NCI-H345 treated with DMSO at 0.1 percent for 48 hours (cell line): Measurements from ENCODE around the gene OR2AT4.
"Not testable (repeated sequence)": the region's sequence is repeated elsewhere in the genome, so short reads cannot be mapped to it uniquely, and the experiment has no call there.

Source experiments
- DNase-seq: peaks from one replicate; lab custom pipeline; 2025; ENCODE audit not compliant: unreplicated experiment; lab: John Stamatoyannopoulos, UW

OR2AT4 gene

GRCh38 chr11:75068993-75069392 lies 27.7 kb downstream of the OR2AT4 start:
- no peak for DNase-seq

GRCh38 chr11:75068559-75068958 lies 28.1 kb downstream of the OR2AT4 start:
- no peak for DNase-seq

DNA sequence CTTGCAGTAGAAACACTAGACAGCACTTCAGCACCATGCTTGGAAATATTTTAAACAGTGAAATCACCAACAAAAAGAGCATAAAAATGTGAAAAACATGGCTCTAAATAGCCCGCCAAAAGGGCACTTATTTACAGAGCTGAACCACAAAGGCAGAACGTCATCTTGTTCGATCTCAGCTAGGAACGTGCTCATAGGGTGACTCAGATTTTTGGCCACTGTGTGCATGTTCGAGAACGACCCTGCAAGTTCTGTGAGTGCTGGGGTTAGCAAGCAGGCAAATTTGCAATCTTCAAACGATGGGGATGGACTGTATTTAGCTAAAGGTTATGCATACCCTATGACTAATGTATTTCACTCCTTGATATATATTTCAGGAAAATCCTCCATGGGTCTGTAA lies 30.6 kb downstream of the OR2AT4 start:
- no peak for DNase-seq

DNA sequence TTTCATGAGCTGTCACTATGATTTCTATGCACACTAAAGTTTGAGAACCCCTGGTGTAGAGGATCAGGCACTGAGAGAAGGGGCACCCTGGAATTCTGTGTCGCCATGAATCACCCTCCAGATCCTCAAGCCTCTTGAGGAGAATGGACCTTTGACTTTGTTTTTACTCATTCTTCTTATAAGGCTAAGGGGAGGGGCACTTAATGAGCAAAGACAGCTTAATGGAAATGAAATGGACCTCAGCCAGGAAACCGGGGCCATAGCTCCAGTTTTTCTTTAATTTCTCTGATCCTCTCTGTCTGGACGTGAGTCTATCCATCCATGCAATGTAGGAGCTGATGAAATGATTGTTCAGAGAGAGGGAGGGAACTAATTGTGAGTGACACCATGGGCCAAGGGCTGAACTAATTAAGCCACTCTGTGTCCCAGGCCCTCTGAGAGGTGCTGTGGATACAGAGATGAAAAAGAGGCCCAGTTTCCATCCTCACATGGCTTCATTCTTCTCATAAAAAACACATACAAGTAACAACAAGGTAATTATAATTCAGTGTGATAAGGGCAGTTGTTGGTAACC lies 32.8 kb downstream of the OR2AT4 start:
- DNase-seq, result no peak

- DNase-seq, result no peak
Observed at GRCh38 chr11:75059299-75059698, 37.4 kb downstream of the OR2AT4 start.

DNA sequence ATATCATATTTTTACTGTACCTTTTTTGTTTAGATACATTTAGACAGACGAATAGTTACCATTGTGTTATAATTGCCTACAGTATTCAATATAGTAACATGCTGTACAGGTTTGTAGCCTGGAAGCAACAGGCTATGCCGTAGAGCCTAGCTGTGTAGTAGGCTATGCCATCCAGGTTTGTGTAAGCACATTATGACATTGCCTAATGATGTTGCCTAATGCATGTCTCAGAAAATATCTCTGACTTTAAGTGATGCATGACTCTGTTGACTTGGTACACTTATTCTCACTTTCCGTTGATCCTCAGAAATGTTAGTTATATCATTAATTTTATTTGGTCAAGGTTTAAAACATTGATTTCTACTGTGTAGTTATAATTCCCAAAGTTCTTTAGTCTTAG lies 39.9 kb downstream of the OR2AT4 start:
- DNase-seq, result no peak

- DNase-seq, result no peak
Observed at GRCh38 chr11:75055511-75055910, 41.2 kb downstream of the OR2AT4 start.

- DNase-seq, result no peak
Observed at GRCh38 chr11:75052457-75052856, 44.2 kb downstream of the OR2AT4 start.

DNA sequence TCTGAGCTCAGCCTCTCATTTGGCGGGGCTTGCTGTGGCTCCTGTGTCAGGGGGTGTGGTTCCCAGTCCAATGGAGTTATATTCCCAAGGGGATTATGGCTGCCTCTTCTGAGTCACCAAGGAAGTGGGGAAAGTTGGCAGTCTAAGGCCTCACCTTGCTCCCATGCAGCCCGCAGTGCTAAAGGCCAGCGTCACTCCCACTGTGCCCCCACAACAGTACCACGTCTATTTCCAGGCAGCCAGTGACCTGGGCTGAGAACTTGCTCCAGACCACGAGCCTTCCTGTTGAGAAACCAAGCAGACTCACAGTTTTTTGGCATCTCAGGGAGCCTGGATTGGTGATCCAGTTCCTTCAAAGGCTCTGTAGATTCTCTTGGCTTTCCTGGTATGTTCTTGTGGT lies 45.6 kb downstream of the OR2AT4 start:
- DNase-seq, result no peak

- DNase-seq, result no peak
Observed at GRCh38 chr11:75050516-75050915, 46.2 kb downstream of the OR2AT4 start.

- not testable (repeated sequence) for DNase-seq
Observed at GRCh38 chr11:75049501-75050266, 47.0 kb downstream of the OR2AT4 start.

DNA sequence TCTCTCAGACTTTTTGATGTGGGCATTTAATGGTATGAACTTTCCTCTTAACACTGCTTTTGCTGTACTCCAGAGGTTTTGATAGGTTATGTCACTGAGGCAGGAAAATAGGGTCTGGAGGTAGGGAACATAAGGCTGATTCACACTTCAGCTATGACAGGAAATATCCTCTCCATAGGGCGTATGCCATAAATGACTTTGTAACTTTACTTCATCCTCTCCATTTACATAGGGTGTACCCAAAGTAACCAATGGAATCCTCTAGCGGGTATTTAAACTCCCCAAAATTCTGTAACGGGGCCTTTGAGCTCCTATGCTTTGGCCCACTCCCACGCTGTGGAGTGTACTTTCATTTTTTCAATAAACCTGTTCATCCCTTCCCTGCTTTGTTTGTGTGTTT lies 49.5 kb downstream of the OR2AT4 start:
- DNase-seq, result no peak

DNA sequence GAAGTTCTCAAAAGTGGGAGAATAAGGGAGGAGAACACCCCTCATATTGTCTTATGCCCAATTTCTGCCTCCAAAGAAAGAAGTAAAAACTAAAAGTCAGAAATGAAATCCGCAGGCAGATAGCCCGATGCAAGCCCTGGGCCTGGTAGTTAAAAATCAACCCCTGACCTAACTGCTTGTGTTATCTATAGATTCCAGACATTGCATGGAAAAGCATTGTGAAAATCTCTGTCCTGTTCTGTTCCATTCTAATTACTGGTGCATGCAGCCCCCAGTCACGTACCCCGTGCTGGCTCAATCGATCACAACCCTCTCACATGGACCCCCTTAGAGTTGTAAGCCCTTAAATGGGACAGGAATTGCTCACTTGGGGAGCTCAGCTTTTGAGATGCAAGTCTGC lies 50.0 kb downstream of the OR2AT4 start:
- not testable (repeated sequence) for DNase-seq

- peak; percentile 46 for DNase-seq
Observed at GRCh38 chr11:75044381-75045170, 52.1 kb downstream of the OR2AT4 start.

DNA sequence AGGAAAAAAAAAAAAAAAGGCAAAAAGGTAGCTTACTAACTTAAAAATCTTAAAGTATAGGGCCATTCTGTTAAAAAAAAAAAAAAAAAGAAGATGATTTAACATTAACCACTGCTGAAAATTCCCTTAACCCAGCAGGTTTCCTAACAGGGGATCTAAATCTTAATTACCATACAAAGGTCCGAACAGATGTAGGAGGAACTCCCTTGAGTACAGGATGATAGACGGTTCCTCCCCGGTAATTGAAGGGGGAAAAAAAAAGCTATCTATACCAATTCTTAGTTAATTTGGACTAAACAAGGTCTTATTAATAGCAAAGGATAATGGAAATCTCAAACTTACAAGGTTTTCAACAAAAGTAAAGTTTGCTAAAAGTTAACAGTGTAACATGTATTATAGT lies 54.9 kb downstream of the OR2AT4 start:
- DNase-seq, result not testable (repeated sequence)

- DNase-seq, result no peak
Observed at GRCh38 chr11:75041263-75041662, 55.4 kb downstream of the OR2AT4 start.

GRCh38 chr11:75040167-75040770 lies 56.4 kb downstream of the OR2AT4 start:
- no peak for DNase-seq

- peak; percentile 84 for DNase-seq
Observed at GRCh38 chr11:75035911-75036565, 60.6 kb downstream of the OR2AT4 start.

GRCh38 chr11:75035256-75035655 lies 61.4 kb downstream of the OR2AT4 start:
- no peak for DNase-seq

DNA sequence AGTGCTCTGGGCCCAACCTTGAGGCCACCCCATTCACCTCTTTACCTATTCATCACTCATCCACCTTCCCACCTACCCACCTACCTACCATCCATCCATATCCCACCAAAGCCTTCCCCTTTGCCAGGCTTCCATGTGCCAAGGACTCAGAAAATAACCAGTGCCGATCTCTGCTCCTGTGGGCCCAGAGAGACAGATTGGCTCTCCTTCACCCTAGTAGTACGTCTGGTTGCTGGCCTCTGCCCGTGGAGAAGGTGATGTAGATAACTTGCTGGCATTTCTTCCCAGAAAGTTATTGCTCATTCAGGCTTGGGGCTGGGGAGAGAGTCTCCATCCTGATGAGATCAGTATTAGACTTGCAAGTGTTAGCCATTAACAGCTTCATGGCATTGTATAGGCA lies 62.8 kb downstream of the OR2AT4 start:
- no peak for DNase-seq

- no peak for DNase-seq
Observed at GRCh38 chr11:75032550-75032935, 64.1 kb downstream of the OR2AT4 start.
